H1 (cell line): ENCODE data around the gene TRPV2. TPM values are rescaled to one million over a fixed set of nuclear protein-coding genes. Genes with fewer than 3 reads are reported as not detected.

Experiments
- CHD2 ChIP-seq: IDR thresholded peaks from 2 replicates; pipeline ENCODE4 v1.6.1; 2012; ENCODE audit warnings: low read length, improper control_type of control experiment
- PHF8 ChIP-seq: fragments of 200-600 bp; sonication (generic); conservative IDR thresholded peaks from 2 replicates; pipeline ENCODE4 v1.7.1; 2012; ENCODE audit warnings: low read depth, mild to moderate bottlenecking, inconsistent platforms, low read length, moderate library complexity
- POLR2A ChIP-seq, 2 experiments: IDR thresholded peaks; 1 replicate in 1 of 2; 2 replicates in 1 of 2; pipeline ENCODE4 v1.6.1; 2011; ENCODE audit warnings: low read depth in 2 of 2, low read length in 2 of 2, mild to moderate bottlenecking in 2 of 2; ENCODE audit errors: control extremely low read depth in 1 of 2
- ZNF274 ChIP-seq: IDR thresholded peaks from 2 replicates; pipeline ENCODE4 v1.7.0; 2012; ENCODE audit warnings: low read length, borderline replicate concordance; ENCODE audit errors: extremely low read depth
- polyA plus RNA-seq, 7 experiments: library from polyadenylated mRNA; depleted of rRNA in 3 of 7; stranded (reverse) in 5 of 7; unstranded in 2 of 7; fragments of >200 nt in 5 of 7; fragments of 200-250 nt in 2 of 7; gene quantifications; 1 replicate in 5 of 7; 2 replicates in 1 of 7; 4 replicates in 1 of 7; pipeline versions ENCODE4 v1.2.1 to v1.2.3, GENCODE V29; 2011 to 2013; ENCODE audit warnings: missing spikeins in 2 of 7, mixed read lengths in 2 of 7
- total RNA-seq: library from RNA; stranded (reverse); fragmentation: NEBNext Ultra II Directional; extraction: Animal tissue kit (Norgen Biotek cat#: 25700); gene quantifications from 2 replicates; pipeline ENCODE4 v1.2.1, GENCODE V29; 2021
- TF ChIP-seq, protein P1 (sequence below): IDR thresholded peaks from 2 replicates; pipeline ENCODE4 v1.6.1; 2011; ENCODE audit warnings: low read depth, mild to moderate bottlenecking, low read length; ENCODE audit not compliant: insufficient read depth

The TRPV2 gene
- total and polyA plus RNA-seq, 2 of the 8 experiments (the other 6 are each of a cell fraction or from before 2014, with no cell fraction given), result 1.7 to 2.1 TPM

- TF ChIP-seq CHD2 (no peak), POLR2A (IDR thresholded peaks at IDR 0.05; ENCODE audit: control extremely low read depth in 1 of 2, low read depth in 2 of 2, low read length in 2 of 2) (no peak), ZNF274 (no peak), PHF8 (no peak)
- TF ChIP-seq, protein P1, sequence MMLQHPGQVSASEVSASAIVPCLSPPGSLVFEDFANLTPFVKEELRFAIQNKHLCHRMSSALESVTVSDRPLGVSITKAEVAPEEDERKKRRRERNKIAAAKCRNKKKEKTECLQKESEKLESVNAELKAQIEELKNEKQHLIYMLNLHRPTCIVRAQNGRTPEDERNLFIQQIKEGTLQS, result no peak
- TF ChIP-seq, all 59 proteins: peak for 0
Measured at GRCh38 chr17:16471295-16471694, 55.9 kb downstream of the TRPV2 start (continued).
